HL-60/S4 treated with retinoic acid at 250 ng/mL for 4 days and 3 days (cell line): ENCODE results near the gene ARPC2.

Experiments used
- in situ Hi-C: fragments of 300-500 bp; cut with MboI; formaldehyde crosslinking; loops from 2 replicates; pipeline ENCODE4 v1.7.0; 2022; ENCODE audit warnings: low sequenced_read_pairs

The ARPC2 gene

GRCh38 chr2:218285604-218286003 lies 68.6 kb downstream of the ARPC2 start:
- in situ Hi-C loops: loop anchor here (25.0 kb wide), 1 partner anchor 552 kb away; the partner anchor contains the start of gene PRKAG3

GRCh38 chr2:218286570-218287459 lies 69.8 kb downstream of the ARPC2 start:
- in situ Hi-C loops: loop anchor here (25.0 kb wide), 1 partner anchor 550 kb away; the partner anchor contains the start of gene PRKAG3

GRCh38 chr2:218289639-218290315 lies 72.8 kb downstream of the ARPC2 start:
- in situ Hi-C loops: loop anchor here (25.0 kb wide), 1 partner anchor 548 kb away; the partner anchor contains the start of gene PRKAG3

GRCh38 chr2:218290316-218291261 lies 73.6 kb downstream of the ARPC2 start:
- in situ Hi-C loops: loop anchor here (25.0 kb wide), 1 partner anchor 547 kb away; the partner anchor contains the start of gene PRKAG3

- in situ Hi-C loops: loop anchor here (25.0 kb wide), 1 partner anchor 546 kb away; the partner anchor contains the start of gene PRKAG3
Observed at GRCh38 chr2:218291318-218292047, 74.5 kb downstream of the ARPC2 start.

GRCh38 chr2:218292048-218293014 lies 75.3 kb downstream of the ARPC2 start, which contains the start of gene TMBIM1:
Gene TMBIM1, minus strand, starts transcription at chr2:218292503. Its CDS starts 10,362 bp downstream, at chr2:218282141.
- in situ Hi-C loops: loop anchor here (25.0 kb wide), 1 partner anchor 545 kb away; the partner anchor contains the start of gene PRKAG3

- in situ Hi-C loops: loop anchor here (25.0 kb wide), 1 partner anchor 543 kb away; the partner anchor contains the start of gene PRKAG3
Observed at GRCh38 chr2:218293715-218294429, 76.9 kb downstream of the ARPC2 start.

GRCh38 chr2:218294430-218295022 lies 77.5 kb downstream of the ARPC2 start:
- in situ Hi-C loops: loop anchor here (25.0 kb wide), 1 partner anchor 543 kb away; the partner anchor contains the start of gene PRKAG3

- in situ Hi-C loops: loop anchor here (25.0 kb wide), 1 partner anchor 542 kb away; the partner anchor contains the start of gene PRKAG3
Observed at GRCh38 chr2:218295029-218295428, 78.0 kb downstream of the ARPC2 start.

GRCh38 chr2:218296200-218296599 lies 79.2 kb downstream of the ARPC2 start:
- in situ Hi-C loops: loop anchor here (25.0 kb wide), 1 partner anchor 541 kb away; the partner anchor contains the start of gene PRKAG3

GRCh38 chr2:218296847-218297246 lies 79.9 kb downstream of the ARPC2 start:
- in situ Hi-C loops: loop anchor here (25.0 kb wide), 1 partner anchor 540 kb away; the partner anchor contains the start of gene PRKAG3

GRCh38 chr2:218298314-218298875 lies 81.4 kb downstream of the ARPC2 start:
- in situ Hi-C loops: loop anchor here (25.0 kb wide), 1 partner anchor 539 kb away; the partner anchor contains the start of gene PRKAG3

- in situ Hi-C loops: loop anchor here (10.0 kb wide), 1 partner anchor 95 kb away; the partner anchor contains the start of gene CTDSP1
Observed at GRCh38 chr2:218300141-218300540, 83.2 kb downstream of the ARPC2 start.

GRCh38 chr2:218301176-218301819 lies 84.3 kb downstream of the ARPC2 start:
- in situ Hi-C loops: loop anchor here (10.0 kb wide), 1 partner anchor 94 kb away; the partner anchor contains the start of gene CTDSP1
